ENCODE data around the gene SLC2A14. TPM values are rescaled to one million over a fixed set of nuclear protein-coding genes. Genes with fewer than 3 reads are reported as not detected.
"Not testable (repeated sequence)": the region's sequence is repeated elsewhere in the genome, so short reads cannot be mapped to it uniquely, and the experiment has no call there.

Gene SLC2A14
- total and polyA plus RNA-seq, 2 experiments from 2014 or later = 6.1 to 6.6 TPM

DNA sequence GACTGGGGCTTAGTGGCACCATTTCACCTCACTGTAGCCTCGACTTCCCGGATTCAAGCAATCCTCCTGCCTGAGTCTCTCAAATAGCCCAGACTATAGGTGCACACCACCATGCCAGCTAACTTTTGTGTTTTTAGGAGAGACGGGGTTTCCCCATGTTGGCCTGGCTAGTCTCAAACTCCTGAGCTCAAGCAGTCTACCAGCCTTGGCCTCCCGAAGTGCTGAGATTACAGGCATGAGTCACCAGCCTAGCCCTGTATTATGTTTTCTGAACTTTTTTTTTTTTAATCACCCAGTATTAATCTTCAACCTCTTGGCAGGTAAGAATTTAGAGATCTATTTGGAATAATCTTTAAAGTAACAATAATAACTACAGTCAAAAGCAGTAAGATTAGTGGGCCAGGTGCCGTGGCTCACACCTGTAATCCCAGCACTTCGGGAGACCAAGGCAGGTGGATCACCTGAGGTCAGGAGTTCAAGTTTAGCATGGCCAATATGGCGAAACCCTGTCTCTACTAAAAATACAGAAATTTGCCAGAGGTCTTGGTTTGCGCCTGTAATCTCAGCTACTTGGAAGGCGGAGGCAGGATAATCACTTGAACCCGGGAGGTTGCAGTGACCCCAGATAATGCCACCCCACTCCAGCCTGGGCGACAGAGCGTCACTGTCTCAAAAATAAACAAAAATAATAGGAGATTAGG is 74.9 kb downstream of the SLC2A14 start:
- H3K9me2 ChIP-seq (replicated peaks; ENCODE audit: insufficient read depth) = no peaks in the 10 kb centered on the region
- 56% methylated on average over 12 of the region's 12 CpGs for WGBS (ENCODE audit: low lambda C conversion rate, missing lambda C conversion rate)
- H3K4me3 ChIP-seq = no peak overlapping the region
- no peak overlapping the region for H3K4me2 ChIP-seq
- H3K36me3 ChIP-seq (replicated peaks; ENCODE audit: insufficient read depth, low read depth) = no peaks in the 10 kb centered on the region
- TF ChIP-seq, protein P1, sequence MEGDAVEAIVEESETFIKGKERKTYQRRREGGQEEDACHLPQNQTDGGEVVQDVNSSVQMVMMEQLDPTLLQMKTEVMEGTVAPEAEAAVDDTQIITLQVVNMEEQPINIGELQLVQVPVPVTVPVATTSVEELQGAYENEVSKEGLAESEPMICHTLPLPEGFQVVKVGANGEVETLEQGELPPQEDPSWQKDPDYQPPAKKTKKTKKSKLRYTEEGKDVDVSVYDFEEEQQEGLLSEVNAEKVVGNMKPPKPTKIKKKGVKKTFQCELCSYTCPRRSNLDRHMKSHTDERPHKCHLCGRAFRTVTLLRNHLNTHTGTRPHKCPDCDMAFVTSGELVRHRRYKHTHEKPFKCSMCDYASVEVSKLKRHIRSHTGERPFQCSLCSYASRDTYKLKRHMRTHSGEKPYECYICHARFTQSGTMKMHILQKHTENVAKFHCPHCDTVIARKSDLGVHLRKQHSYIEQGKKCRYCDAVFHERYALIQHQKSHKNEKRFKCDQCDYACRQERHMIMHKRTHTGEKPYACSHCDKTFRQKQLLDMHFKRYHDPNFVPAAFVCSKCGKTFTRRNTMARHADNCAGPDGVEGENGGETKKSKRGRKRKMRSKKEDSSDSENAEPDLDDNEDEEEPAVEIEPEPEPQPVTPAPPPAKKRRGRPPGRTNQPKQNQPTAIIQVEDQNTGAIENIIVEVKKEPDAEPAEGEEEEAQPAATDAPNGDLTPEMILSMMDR (IDR thresholded peaks at IDR 0.05; ENCODE audit: poor library complexity) = no peak
- H3K79me2 ChIP-seq = no peaks in the 10 kb centered on the region
- H3K27ac ChIP-seq = no peak overlapping the region
- H3K9me3 ChIP-seq (ENCODE audit: low read depth) = no peaks in the 10 kb centered on the region
- no peak overlapping the region for H2AFZ ChIP-seq
- no peaks in the 10 kb centered on the region for H3K27me3 ChIP-seq
- no peaks in the 10 kb centered on the region for H4K20me1 ChIP-seq (ENCODE audit: insufficient read depth, poor library complexity, severe bottlenecking)
- H3K4me1 ChIP-seq (ENCODE audit: insufficient read depth) = no peaks in the 10 kb centered on the region
- DNase-seq (ENCODE audit: low spot score) = peak; percentile 37

DNA sequence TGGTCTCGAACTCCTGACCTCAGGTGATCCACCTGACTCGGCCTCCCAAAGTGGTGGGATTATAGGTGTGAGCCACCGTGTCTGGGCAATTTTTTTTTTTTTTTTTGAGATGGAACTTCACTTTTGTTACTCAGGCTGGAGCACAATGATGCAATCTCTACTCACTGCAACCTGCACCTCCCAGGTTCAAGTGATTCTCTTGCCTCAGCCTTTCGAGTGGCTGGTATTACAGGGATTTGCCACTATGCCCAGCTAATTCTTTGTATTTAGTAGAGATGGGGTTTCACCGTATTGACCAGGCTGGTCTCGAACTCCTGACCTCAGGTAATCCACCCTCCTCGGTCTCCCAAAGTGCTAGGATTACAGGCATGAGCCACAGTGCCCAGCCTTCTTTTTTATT is 75.4 kb downstream of the SLC2A14 start:
- not testable (repeated sequence) for H3K27ac ChIP-seq; H3K9me3 ChIP-seq (ENCODE audit: low read depth); H4K20me1 ChIP-seq (ENCODE audit: insufficient read depth, poor library complexity, severe bottlenecking); H3K9me2 ChIP-seq (replicated peaks; ENCODE audit: insufficient read depth); H2AFZ ChIP-seq; H3K4me1 ChIP-seq (ENCODE audit: insufficient read depth); H3K36me3 ChIP-seq (replicated peaks; ENCODE audit: insufficient read depth, low read depth); H3K79me2 ChIP-seq; DNase-seq (ENCODE audit: low spot score); H3K4me3 ChIP-seq; H3K4me2 ChIP-seq; H3K27me3 ChIP-seq
- 86% methylated on average over 7 of the region's 7 CpGs for WGBS (ENCODE audit: low lambda C conversion rate, missing lambda C conversion rate)

DNA sequence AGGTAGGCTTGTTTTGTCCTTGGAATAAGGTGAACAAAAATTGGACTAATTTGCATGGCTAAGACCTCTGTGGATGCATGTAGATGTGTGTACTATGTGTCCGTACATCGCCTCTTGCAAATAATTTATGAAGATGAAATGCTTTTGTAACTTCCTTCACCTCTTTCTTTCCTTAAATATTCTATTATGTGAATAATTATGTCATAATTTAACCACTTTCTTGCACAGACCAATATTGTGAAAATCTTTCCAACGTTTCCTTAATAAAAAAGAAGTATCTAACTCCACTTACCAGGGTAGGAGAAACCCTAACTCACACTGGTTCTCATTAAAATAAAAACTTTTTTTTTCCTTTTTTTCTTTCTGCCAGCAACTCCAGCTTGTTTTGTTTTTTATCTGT is 79.5 kb downstream of the SLC2A14 start:
- H3K27me3 ChIP-seq = peaks cover 9% of the 10 kb centered on the region
- TF ChIP-seq EZH2 (IDR thresholded peaks at IDR 0.05; ENCODE audit: borderline replicate concordance) (no peak), EZH2phosphoT487 (IDR thresholded peaks at IDR 0.05; ENCODE audit: low read depth, severe bottlenecking, unreplicated experiment) (no peak)
- TF ChIP-seq, protein P1 (IDR thresholded peaks at IDR 0.05; ENCODE audit: poor library complexity) = no peak
- WGBS (ENCODE audit: low lambda C conversion rate, missing lambda C conversion rate) = 57% methylated on average over 3 of the region's 3 CpGs
- no peak overlapping the region for H3K4me3 ChIP-seq
- no peak for DNase-seq (ENCODE audit: low spot score)
- H3K79me2 ChIP-seq = no peaks in the 10 kb centered on the region
- H3K9me3 ChIP-seq (ENCODE audit: low read depth) = no peaks in the 10 kb centered on the region
- no peak overlapping the region for H2AFZ ChIP-seq
- no peak overlapping the region for H3K4me2 ChIP-seq
- H3K4me1 ChIP-seq (ENCODE audit: insufficient read depth) = no peaks in the 10 kb centered on the region
- H3K27ac ChIP-seq = no peak overlapping the region
- no peaks in the 10 kb centered on the region for H3K9me2 ChIP-seq (replicated peaks; ENCODE audit: insufficient read depth)
- H4K20me1 ChIP-seq (ENCODE audit: insufficient read depth, poor library complexity, severe bottlenecking) = no peaks in the 10 kb centered on the region
- H3K36me3 ChIP-seq (replicated peaks; ENCODE audit: insufficient read depth, low read depth) = no peaks in the 10 kb centered on the region

DNA sequence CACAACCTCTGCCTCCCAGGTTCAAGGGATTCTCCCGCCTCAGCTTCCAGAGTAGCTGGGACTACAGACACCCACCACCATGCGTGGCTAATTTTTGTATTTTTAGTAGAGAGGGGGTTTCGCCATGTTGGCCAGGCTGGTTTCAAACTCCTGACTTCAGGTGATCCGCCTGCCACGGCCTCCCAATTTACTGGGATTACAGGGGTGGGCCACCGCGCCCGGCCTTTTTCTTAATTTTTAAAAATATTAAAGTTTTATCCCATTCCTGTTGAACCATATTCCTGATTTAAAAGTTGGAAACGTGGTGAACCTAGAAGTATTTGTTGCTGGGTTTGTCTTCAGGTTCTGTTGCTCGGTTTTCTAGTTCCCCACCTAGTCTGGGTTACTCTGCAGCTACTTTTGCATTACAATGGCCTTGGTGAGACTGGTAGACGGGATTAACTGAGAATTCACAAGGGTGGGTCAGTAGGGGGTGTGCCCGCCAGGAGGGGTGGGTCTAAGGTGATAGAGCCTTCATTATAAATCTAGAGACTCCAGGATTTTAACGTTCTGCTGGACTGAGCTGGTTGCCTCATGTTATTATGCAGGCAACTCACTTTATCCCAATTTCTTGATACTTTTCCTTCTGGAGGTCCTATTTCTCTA is 83.7 kb downstream of the SLC2A14 start, which contains the start of gene NANOG:
Gene NANOG (plus strand): TSS at position 519 of the 645 bp plus-strand sequence. CDS start 213 bp downstream, outside the sequence.
- H3K9me3 ChIP-seq (ENCODE audit: low read depth); DNase-seq (ENCODE audit: low spot score); H3K4me2 ChIP-seq; H3K36me3 ChIP-seq (replicated peaks; ENCODE audit: insufficient read depth, low read depth); H4K20me1 ChIP-seq (ENCODE audit: insufficient read depth, poor library complexity, severe bottlenecking); H3K9me2 ChIP-seq (replicated peaks; ENCODE audit: insufficient read depth); H3K4me3 ChIP-seq; H2AFZ ChIP-seq; H3K79me2 ChIP-seq; H3K27ac ChIP-seq; H3K4me1 ChIP-seq (ENCODE audit: insufficient read depth): not testable (repeated sequence)
- WGBS (ENCODE audit: low lambda C conversion rate, missing lambda C conversion rate) = 63% methylated on average over 13 of the region's 13 CpGs
- H3K27me3 ChIP-seq = peaks cover 19% of the 10 kb centered on the region

All from hepatocyte (in vitro differentiated cells).